ENCODE measurements around the gene GPR37. TPM values are rescaled to one million over a fixed set of nuclear protein-coding genes. Genes with fewer than 3 reads are reported as not detected.

The GPR37 gene
- total RNA-seq, 1 donor from 2014 or later: 0.21 TPM

DNA sequence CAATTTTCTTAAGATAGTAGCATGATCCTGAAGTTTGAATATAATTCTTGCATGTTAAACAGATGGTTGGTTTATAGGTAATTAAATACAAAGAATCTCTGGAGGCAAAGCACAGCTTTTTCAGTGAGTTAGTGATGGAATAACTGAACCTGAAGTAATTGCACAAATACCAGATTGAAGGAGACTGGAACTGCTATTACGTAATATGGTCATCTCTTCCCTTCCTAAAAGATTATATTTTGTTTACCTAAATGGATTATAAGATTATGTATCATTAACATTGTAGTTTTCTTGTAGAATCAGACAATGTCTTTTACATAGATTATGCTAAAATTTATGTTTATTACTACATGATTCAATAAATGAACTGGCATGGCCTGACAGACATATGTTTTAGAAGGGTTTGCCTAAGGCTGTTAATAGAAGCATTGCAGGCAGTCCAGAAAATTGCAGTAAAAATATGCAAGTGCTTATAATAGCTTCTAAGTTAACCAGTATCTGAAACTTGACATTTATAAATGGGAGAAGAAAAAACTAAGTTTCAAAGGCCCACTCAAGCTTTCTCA lies 35.8 kb upstream of the GPR37 start:
- no peaks in the 10 kb centered on the region for H4K20me1 ChIP-seq (ENCODE audit: low read depth)
- no peaks in the 10 kb centered on the region for H3K27me3 Mint-ChIP-seq (ENCODE audit: insufficient read depth, low read depth)
- H3K27ac Mint-ChIP-seq: no peak overlapping the region
- no peaks in the 10 kb centered on the region for H3K27me3 ChIP-seq
- no peak for DNase-seq (ENCODE audit: low spot score)
- H3K79me2 ChIP-seq (ENCODE audit: low read depth): no peaks in the 10 kb centered on the region
- H3K4me1 ChIP-seq: no peaks in the 10 kb centered on the region
- H3K36me3 Mint-ChIP-seq: no peaks in the 10 kb centered on the region
- peaks cover 2% of the 10 kb centered on the region for H3K9me3 Mint-ChIP-seq
- no peak overlapping the region for H2AFZ ChIP-seq (replicated peaks)
- no peak for TF ChIP-seq EZH2 (IDR thresholded peaks at IDR 0.05)
- TF ChIP-seq EZH2phosphoT487 (IDR thresholded peaks at IDR 0.05): no peak
- TF ChIP-seq, protein P1, sequence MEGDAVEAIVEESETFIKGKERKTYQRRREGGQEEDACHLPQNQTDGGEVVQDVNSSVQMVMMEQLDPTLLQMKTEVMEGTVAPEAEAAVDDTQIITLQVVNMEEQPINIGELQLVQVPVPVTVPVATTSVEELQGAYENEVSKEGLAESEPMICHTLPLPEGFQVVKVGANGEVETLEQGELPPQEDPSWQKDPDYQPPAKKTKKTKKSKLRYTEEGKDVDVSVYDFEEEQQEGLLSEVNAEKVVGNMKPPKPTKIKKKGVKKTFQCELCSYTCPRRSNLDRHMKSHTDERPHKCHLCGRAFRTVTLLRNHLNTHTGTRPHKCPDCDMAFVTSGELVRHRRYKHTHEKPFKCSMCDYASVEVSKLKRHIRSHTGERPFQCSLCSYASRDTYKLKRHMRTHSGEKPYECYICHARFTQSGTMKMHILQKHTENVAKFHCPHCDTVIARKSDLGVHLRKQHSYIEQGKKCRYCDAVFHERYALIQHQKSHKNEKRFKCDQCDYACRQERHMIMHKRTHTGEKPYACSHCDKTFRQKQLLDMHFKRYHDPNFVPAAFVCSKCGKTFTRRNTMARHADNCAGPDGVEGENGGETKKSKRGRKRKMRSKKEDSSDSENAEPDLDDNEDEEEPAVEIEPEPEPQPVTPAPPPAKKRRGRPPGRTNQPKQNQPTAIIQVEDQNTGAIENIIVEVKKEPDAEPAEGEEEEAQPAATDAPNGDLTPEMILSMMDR (IDR thresholded peaks at IDR 0.05): no peak
- no peak overlapping the region for H3K27ac ChIP-seq
- H3K4me2 ChIP-seq: no peak overlapping the region
- H3F3A ChIP-seq (ENCODE audit: low read depth): no peaks in the 10 kb centered on the region
- H3K9ac ChIP-seq: no peak overlapping the region
- H3K4me1 Mint-ChIP-seq: no peaks in the 10 kb centered on the region
- no peak overlapping the region for H3K4me3 Mint-ChIP-seq
- no peak overlapping the region for H3K4me3 ChIP-seq
- no peaks in the 10 kb centered on the region for H3K36me3 ChIP-seq
- no peaks in the 10 kb centered on the region for H3K9me3 ChIP-seq (ENCODE audit: low read depth)

- Histone ChIP-seq H3K4me3 (no peak overlapping the region), H3F3A (ENCODE audit: low read depth) (no peaks in the 10 kb centered on the region), H3K9me3 (ENCODE audit: low read depth) (no peaks in the 10 kb centered on the region), H3K4me1 (no peaks in the 10 kb centered on the region), H3K36me3 (no peaks in the 10 kb centered on the region), H4K20me1 (ENCODE audit: low read depth) (no peaks in the 10 kb centered on the region), H3K27ac (no peak overlapping the region), H3K27me3 (no peaks in the 10 kb centered on the region), H3K9ac (no peak overlapping the region), H3K4me2 (no peak overlapping the region), H3K79me2 (ENCODE audit: low read depth) (no peaks in the 10 kb centered on the region), H2AFZ (replicated peaks) (no peak overlapping the region)
- TF ChIP-seq, protein P1 (IDR thresholded peaks at IDR 0.05): no peak
- TF ChIP-seq EZH2phosphoT487 (IDR thresholded peaks at IDR 0.05) (no peak), EZH2 (IDR thresholded peaks at IDR 0.05) (no peak)
- peaks cover 3% of the 10 kb centered on the region for H3K9me3 Mint-ChIP-seq
- DNase-seq (ENCODE audit: low spot score): no peak
- no peaks in the 10 kb centered on the region for H3K36me3 Mint-ChIP-seq
- no peak overlapping the region for H3K4me3 Mint-ChIP-seq
- no peak overlapping the region for H3K27ac Mint-ChIP-seq
- no peaks in the 10 kb centered on the region for H3K27me3 Mint-ChIP-seq (ENCODE audit: insufficient read depth, low read depth)
- H3K4me1 Mint-ChIP-seq: no peaks in the 10 kb centered on the region
Observed at GRCh38 chr7:124800386-124800785, 34.8 kb upstream of the GPR37 start.

GRCh38 chr7:124799448-124799847 lies 33.9 kb upstream of the GPR37 start:
- no peaks in the 10 kb centered on the region for H3K36me3 ChIP-seq

More at GRCh38 chr7:124799448-124799847, 33.9 kb upstream of the GPR37 start:
- Histone ChIP-seq H2AFZ (replicated peaks) (no peak overlapping the region), H3K9ac (no peak overlapping the region), H3K4me1 (no peaks in the 10 kb centered on the region), H3K9me3 (ENCODE audit: low read depth) (no peaks in the 10 kb centered on the region), H3K79me2 (ENCODE audit: low read depth) (no peaks in the 10 kb centered on the region), H3F3A (ENCODE audit: low read depth) (no peaks in the 10 kb centered on the region), H3K4me2 (no peak overlapping the region), H3K27me3 (no peaks in the 10 kb centered on the region), H4K20me1 (ENCODE audit: low read depth) (no peaks in the 10 kb centered on the region), H3K27ac (no peak overlapping the region), H3K4me3 (no peak overlapping the region)
- TF ChIP-seq, protein P1 (IDR thresholded peaks at IDR 0.05): no peak
- TF ChIP-seq EZH2phosphoT487 (IDR thresholded peaks at IDR 0.05): no peak
- no peak for TF ChIP-seq EZH2 (IDR thresholded peaks at IDR 0.05)
- Mint-ChIP-seq H3K9me3 (peaks cover 3% of the 10 kb centered on the region), H3K36me3 (no peaks in the 10 kb centered on the region), H3K4me3 (no peak overlapping the region), H3K27me3 (ENCODE audit: insufficient read depth, low read depth) (no peaks in the 10 kb centered on the region), H3K27ac (no peak overlapping the region), H3K4me1 (no peaks in the 10 kb centered on the region)
- no peak for DNase-seq (ENCODE audit: low spot score)

Data from neural progenitor cell (in vitro differentiated cells).